HG03095 (cell line): Measurements from ENCODE around the gene RBM34.
"Not testable (repeated sequence)": the region's sequence is repeated elsewhere in the genome, so short reads cannot be mapped to it uniquely, and the experiment has no call there.

Experiments used
- ATAC-seq: cut with Tn5 transposase; IDR thresholded peaks from one replicate; pipeline ENCODE4 v1.9.1; 2021; ENCODE audit warnings: moderate library complexity; ENCODE audit not compliant: unreplicated experiment

RBM34 gene

GRCh38 chr1:235093013-235093695 lies 67.9 kb downstream of the RBM34 start:
- no peak for ATAC-seq

DNA sequence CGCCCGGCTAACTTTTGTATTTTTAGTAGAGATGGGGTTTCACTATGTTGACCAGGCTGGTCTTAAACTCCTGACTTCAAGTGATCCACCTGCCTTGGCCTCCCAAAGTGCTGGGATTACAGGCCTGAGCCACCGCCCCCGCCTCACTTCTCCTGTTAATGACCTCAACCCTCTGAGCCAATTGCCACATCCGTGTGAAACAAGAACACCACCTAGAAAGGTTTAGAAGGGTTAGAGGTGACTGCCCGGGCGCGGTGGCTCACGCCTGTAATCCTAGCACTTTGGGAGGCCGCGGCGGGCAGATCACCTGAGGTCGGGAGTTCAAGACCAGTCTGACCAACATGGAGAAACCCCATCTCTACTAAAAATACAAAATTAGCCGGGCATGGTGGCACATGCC lies 68.6 kb downstream of the RBM34 start:
- not testable (repeated sequence) for ATAC-seq

GRCh38 chr1:235092045-235092406 lies 69.0 kb downstream of the RBM34 start:
- ATAC-seq = not testable (repeated sequence)

GRCh38 chr1:235091319-235092044 lies 69.6 kb downstream of the RBM34 start:
- ATAC-seq = not testable (repeated sequence)

DNA sequence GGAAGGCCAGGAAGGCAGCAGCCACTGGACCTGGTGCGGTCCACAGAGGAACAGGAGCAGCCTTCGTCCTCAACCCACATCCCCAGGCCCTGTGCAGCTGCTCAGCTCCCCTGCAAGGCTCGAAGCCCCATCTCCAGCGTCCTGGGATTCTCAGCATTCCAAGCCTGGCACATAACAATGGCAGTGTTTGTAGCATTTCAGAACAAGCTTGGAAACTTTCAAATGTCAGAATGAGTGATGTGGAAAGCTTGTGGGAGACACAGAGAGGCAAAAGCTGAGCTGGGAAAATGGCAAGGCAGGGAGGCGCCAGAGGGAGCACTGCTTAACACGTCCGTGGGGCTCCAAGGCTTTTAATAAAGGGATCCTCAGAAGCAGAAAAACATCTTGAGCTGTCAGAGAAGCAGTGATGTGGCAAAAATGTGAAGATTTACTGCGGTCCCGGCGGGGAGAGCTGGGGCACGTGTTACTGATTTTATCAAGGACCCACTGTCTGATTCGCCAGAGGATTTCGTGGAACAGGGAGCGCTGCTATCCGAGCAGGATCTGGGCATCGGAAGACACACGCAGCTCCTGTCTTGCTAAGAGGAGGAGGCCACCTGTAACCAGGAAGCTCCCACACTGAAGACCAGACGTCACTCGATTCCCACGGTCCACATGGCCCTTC lies 70.5 kb downstream of the RBM34 start:
- ATAC-seq = no peak

DNA sequence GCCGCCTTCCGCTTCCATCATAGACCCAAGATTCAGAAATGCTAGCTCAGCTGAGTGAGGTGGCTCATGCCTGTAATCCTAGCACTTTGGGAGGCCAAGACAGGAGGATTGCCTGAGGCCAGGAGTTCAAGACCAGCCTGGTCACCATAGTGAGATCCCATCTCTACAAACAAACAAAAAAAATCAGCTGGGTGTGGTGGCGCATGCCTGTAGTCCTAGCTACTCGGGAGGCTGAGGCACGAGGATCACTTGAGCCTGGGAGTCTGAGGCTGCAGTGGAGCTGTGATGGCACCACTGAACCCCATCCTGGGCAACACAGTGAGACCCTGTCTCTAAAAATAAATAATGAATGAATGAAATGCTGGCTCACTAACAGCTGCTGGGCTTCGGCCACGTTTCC lies 72.1 kb downstream of the RBM34 start:
- no peak for ATAC-seq

DNA sequence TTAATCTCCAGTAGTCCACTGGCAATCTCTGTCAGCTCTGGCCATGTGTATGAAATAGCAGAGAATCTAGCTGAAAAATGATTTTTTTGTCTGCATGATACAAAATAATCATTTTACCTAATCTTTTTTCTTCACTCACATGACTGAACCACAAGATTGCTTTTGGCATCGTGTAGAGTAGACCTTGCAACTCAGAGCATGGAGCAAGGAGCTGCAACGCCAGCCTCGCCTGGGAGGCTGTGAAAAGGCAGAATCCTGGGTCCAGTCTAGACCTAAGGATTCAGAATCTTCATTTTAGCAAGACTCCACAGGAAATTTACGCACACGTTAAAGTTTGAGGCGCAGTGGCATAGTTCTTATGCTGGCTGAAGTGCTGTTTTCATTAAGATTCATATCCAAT lies 72.6 kb downstream of the RBM34 start:
- ATAC-seq = no peak

DNA sequence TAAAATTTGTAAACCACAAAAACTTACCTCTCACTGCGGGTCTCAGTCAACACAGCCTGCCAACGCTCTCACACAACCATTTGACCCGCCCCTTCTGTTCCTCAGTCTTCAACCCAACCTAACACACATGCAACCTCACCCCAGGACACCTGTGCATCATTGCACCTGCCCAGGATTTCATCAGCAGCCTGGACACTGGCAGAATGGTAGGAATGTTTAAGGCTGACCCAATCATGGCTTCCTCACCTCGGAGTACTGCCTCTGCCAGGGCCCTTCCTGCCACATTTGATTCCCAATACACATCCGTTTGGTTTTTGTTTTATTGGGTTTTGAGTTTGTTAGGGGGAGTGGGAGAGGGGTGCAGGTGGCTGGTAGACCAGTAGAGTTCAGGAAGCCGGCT lies 73.1 kb downstream of the RBM34 start:
- no peak for ATAC-seq

- not testable (repeated sequence) for ATAC-seq
These were observed 75.5 kb downstream of the RBM34 start for GRCh38 chr1:235085411-235086117.
